ENCODE results near the gene DBF4B.
"Not testable (repeated sequence)": the region's sequence is repeated elsewhere in the genome, so short reads cannot be mapped to it uniquely, and the experiment has no call there.

- TF ChIP-seq RXRA (IDR thresholded peaks at IDR 0.05; ENCODE audit: borderline replicate concordance, low read depth); EZH2phosphoT487 (IDR thresholded peaks at IDR 0.05; ENCODE audit: borderline replicate concordance, low read depth); CTCF (IDR thresholded peaks at IDR 0.05); CHD2 (IDR thresholded peaks at IDR 0.05; ENCODE audit: low read length, partially characterized antibody); RAD21 (IDR thresholded peaks at IDR 0.05; ENCODE audit: low read length); TAF1 (IDR thresholded peaks at IDR 0.05; ENCODE audit: borderline replicate concordance, low read depth, low read length): not testable (repeated sequence)
Measured at GRCh38 chr17:44755180-44755579, 46.7 kb downstream of the DBF4B start.
